NCI-H2081 treated with DMSO at 0.1 percent for 48 hours (cell line): ENCODE measurements around the gene ZAP70.
A peak's percentile ranks its signal among the peaks of the same experiment; 100 is the strongest.
"Not testable (repeated sequence)": the region's sequence is repeated elsewhere in the genome, so short reads cannot be mapped to it uniquely, and the experiment has no call there.

Source experiments
- DNase-seq: peaks from one replicate; lab custom pipeline; 2025; lab: John Stamatoyannopoulos, UW

Gene ZAP70

DNA sequence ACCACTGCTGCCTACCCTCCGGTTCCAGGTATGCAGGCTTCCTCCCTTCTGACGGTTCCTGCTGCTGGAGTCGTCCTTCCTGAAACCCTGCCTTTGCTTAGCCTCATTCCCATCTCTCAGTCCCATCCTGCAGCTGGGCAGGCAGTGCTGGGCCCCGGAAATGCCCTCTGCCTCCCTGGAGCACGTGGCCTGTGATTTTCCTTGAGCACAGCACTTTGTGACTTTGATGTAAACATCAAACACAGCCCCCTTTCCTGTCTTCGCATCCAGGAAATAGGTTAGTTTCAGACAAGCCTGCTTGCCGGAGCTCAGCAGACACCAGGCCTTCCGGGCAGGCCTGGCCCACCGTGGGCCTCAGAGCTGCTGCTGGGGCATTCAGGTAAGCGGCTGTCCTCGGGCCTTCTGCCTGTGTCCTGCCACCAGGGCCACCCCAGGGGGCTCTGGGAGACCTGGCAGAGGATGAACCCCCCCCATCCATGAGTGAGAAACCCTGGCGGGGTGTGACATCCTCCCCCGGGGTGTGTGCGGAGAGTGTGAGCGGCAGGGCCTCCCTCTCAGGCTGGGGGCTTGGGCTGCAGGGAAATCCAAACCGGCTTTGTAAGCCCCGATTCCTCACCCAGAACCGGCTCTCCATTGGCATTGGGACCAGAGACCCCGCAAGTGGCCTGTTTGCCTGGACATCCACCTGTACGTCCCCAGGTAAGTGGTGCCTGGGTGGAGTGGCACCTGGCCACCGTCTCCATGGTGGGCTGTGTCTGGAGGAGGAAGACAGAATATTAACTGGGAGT lies at the start of gene ZAP70:
Gene ZAP70, plus strand, starts transcription at position 281 of the 788 bp plus-strand sequence. CDS start 10,461 bp downstream, outside the sequence.
- DNase-seq = no peak

DNA sequence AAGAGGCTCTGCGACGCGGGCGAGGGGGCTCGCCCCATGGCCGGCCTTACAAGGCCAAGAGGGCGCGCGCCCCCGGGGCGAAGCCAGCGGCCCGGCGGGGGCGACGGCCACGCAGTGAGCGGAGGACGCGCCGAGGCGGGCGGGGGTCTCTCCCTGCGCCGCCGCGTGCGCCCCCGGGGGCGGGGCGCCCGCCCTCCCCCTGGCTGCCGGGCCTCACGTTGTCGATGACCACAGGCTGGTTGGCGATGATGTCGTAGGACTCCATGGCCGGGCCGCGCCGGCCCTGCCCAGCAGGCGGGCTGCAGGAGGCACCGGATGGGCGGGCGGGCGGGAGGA lies 49.8 kb upstream of the ZAP70 start:
- no peak for DNase-seq

DNA sequence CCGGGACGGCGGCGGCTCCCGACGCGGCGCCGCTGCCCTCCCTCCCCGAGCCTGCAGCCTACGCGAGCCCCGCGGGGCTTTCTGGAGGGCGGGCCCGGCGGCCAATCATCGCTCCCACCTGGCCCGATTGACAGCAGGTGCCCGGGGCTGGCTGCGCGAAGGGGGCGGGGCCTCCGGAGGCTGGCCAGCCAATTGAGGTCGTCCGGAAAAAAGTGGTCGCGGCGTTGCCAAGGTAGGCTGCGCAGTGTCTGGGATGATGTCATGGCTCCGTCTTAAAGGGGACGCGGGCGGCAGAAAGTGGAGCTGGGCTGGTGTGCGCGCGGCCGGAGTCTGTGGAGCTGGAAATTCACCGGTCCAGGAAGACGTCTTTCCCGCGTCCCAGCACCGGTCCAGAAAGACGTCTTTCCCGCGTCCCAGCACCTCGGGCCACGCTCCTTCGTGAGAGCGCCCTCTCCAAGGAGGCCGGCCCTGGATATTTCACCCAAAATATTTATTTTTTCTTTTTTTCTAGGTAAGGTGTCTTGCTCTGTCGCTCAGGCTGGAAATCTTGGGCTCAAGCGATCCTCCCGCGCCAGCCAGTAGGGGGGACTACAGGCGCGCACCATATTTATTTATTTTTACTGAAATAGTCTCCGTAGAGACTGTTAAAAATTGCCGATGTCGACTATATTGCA lies 49.3 kb upstream of the ZAP70 start, which contains the start of gene ACTR1B:
Gene ACTR1B, minus strand, starts transcription at position 83 of the 674 bp plus-strand sequence. CDS start 154 bp downstream, outside the sequence.
- DNase-seq = peak; percentile 99

DNA sequence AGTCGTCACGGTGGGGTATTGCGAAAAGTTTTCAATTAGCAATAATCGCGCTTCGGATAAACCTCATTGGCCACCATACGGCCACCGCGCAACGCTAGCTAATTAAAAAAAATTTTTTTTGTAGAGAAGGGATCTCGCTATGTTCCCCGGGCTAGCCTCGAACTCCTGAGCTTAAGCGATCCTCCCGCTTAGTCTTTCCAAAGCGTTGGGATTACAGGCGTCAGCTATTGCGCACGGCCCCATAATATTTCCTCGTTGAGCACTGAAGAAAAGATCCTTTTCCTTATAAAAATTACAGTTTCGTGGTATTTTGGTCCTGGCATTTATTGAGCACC lies 48.8 kb upstream of the ZAP70 start:
- no peak for DNase-seq

DNA sequence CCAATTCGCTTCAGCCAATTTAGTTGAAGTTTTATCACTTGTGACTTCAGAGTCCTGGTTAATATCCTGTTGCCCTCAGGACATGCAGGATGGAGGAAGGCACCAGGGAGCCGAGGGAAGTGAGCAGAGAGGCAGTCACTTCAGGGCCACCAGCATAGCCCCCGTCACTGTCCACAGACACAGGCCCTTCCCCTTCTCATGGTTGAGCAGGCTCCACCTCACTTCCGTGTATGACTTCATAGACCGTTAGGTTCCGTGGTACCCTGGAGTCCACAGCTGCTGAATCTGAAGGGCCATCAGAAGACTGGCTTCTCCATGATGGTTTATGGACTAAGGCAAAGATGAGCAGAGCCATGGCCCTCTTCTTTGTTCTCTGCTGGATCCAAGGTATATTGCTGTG lies 43.9 kb upstream of the ZAP70 start, which contains the start of gene C2orf92:
Gene C2orf92, plus strand, starts transcription at position 266 of the 400 bp plus-strand sequence. Its CDS starts 76 bp downstream, at position 342.
- no peak for DNase-seq

DNA sequence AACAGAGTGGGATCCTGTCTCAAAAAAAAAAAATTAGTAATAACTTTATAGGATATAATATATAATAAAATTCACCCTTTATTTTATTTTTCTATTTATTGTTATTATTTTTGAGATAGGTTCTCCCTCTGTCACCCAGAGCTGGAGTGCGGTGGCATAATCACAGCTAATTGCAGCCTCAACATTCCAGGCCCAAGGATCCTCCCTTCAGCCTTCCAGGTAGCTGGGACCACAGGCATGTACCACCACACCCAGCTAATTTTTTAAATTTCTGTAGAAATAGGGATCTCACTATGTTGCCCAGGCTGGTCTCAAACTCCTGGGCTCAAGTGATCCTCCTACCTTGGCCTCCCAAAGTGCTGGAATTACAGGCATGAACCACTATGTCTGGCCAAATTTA lies 42.9 kb upstream of the ZAP70 start:
- DNase-seq = no peak

DNA sequence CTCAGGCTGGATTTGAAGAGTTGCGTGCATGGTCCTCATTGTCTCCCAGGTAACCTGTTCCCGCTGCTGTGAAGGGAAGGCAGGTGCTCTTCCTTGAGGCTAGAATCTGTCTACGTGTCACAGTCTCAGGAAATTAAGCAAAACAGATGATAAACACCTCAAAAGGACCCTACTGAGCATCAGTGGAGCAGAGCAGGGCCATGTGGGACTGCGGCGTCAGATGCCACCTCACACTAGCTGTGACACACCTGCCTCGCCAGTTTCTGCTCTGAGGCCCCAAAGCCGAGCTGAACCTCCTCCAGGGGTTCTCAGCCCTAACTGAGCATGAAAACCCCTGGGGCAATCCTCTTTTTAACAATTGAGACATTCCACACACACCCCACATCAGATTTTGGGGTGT lies 41.9 kb upstream of the ZAP70 start:
- no peak for DNase-seq

DNA sequence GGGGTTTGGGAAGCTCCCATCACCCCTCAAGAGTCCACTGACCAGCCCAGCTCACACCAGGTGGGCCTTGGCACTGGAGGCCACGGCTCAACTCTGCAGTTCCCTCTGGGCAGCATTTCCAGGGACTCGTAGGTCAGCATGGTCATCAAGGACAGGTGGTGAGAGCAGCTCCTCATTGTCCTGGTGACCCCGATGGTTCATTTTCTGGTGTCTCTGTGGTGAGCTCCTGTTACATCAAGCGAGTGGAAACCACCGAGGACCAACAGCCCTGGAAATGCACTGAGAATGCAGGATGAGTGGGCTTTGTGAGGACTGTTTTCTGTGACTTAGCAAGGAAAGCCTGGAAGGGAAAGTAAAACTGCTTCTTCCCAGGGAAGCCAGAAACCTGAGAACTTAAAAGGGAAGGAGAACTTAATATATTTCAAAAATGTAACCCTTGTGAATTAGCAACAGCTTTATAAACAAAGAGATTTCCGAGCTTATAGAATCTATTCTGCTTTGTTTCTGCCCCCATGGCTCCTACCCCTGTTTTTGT lies 40.7 kb upstream of the ZAP70 start:
- DNase-seq = not testable (repeated sequence)

DNA sequence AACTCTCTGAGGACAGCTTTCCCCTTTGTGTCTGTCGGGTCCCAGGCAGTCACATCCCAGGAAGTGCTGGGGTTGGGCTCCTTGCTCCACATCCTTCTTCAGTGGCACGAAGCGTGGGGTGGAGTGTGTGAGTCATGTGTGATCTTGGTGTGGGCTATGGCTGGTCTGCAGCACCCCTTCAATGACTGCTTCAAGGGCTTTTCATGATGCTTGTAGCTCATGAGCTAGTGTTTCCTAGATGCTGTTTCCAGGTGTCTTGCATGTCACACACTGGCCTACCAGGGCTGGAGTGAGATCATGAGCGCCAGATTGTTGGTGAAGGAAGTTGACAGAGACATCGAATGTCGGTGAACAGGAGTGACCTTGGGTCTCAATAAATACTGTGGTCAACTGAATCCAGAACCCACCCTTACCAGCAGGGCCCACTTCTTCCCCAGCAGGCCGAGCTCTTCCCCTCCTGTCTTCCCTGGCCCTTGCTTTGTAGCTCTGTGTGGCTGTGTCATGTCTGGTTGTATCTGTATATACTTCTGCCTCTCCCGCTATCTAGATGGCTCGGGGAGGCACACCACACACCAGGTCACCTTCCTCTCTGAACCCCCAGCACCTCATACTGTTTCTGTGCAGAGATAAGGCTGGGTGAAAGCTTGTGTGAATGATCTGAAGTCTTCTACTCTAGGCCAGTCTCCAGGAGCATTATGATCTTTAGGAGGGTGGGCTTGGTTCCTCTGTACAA lies 40.0 kb upstream of the ZAP70 start:
- DNase-seq = no peak

DNA sequence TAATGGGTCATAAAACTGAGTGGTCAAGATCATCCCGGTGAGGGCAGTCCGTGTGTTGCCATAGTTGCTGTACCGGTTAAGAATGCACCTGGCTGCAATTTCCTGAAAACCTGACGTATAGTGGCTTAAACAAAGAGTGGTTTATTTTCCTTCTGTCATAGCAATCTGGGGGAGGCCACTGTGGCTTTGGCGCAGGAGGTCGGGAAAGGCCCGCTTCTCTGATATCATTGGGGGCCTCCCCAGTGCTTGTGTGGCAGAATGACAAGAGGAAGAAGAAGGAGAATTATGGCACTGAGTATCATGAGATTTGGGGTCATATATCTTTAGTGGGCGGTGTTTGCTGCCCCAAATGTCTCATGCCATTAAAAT lies 39.5 kb upstream of the ZAP70 start:
- no peak for DNase-seq

DNA sequence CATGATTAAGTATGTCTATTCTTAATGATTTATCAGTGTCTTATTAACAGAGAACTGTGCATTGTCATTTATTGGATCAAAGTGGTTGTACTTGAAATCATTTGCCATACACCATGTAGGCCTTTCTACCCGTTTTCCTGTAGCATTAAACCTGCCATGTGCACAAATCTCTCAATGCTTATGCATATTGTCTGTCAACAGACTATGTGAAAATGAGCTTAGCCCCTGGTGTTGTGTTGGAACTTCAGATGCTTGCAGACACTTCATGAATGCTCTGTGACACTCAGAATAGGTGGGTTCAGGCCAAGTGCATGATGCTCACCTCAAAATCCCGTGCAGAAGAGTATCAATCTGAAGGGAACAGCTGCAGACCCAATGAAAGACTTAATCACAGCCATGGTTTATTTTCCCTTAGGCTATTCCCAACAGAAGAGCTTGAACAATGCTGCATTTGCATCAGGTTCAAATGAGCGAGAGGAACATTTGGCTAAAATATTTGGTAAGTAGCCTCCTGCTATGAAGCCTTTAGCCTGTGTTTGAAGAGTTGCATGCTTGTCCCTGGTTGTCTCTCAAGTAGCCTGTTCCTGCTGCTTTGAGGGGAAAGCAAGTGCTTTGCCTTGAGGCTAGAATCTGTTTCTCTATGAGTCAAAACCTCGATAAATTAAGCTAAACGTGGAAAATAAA lies 37.8 kb upstream of the ZAP70 start:
- DNase-seq = peak; percentile 92

DNA sequence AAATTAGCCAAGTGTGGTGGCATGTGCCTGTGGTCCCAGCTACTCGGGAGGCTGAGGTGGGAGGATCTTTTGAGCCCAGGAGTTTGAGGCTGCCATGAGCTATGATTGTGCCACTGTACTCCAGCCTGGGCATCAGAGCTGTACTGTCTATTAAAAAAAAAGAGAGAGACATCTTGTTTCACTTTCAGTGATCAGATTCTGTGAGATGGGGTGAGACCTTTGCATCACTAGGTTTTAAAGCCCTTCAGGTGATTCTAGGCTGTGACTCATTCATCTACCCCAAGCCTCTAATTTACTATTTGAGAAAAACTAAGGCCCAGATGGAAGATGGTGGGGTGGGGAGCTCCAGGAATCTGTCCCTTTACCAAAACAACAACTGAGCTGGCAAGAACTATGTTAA lies 36.8 kb upstream of the ZAP70 start:
- DNase-seq = no peak

DNA sequence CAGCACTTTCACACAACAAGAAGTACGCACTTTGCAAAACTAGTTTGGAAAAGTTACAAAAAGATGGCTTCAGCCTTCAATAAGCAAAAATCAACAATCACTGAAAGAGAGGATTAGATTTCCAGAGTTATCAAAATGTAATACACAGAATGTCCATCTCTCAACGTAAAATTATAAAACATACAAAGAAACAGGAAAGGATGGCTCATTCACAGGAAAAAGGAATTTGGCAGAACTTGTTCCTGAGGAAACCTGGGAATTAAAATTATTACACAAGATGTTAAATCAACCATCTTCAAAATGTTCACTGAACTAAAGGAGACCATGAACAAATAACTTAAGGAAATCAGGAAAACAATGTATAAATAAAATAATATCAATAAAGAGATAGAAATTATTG lies 35.9 kb upstream of the ZAP70 start:
- no peak for DNase-seq

DNA sequence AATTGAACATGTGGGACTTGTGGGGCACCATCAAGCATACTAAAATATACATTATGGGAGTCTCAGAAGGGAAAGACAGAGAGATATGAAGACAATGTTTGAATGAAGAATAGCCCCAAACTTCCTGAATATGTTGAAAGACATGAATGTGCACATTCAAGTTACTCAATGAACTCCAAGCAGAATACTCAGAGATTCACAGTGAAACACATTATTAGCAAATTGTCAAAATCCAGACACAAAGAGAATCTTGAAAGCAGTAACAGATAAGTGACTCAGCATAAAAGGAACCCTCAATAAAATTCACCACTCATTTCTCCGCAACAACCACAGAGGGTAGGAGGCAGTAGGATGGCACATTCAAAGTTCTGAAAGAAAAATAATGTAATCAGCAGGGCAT lies 35.1 kb upstream of the ZAP70 start:
- DNase-seq = no peak

DNA sequence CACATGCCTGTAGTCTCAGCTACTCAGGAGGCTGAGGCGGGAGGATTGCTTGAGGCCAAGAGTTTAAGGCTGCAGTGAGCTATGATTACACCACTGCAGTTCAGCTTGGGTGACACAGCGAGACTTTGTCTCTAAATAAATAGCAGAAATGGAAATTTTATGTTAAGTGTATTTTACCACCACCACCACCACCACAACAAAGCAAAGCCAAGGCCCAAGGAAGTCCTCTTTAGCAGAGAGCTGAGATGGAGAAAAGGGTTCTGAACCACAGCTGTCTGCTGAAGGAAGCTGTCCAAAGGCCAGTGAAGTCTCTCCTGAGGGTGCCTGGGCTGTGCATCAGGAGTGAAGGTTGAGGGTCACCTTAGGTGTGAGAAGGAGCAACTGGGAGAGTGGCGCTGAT lies 26.1 kb upstream of the ZAP70 start:
- DNase-seq = not testable (repeated sequence)

DNA sequence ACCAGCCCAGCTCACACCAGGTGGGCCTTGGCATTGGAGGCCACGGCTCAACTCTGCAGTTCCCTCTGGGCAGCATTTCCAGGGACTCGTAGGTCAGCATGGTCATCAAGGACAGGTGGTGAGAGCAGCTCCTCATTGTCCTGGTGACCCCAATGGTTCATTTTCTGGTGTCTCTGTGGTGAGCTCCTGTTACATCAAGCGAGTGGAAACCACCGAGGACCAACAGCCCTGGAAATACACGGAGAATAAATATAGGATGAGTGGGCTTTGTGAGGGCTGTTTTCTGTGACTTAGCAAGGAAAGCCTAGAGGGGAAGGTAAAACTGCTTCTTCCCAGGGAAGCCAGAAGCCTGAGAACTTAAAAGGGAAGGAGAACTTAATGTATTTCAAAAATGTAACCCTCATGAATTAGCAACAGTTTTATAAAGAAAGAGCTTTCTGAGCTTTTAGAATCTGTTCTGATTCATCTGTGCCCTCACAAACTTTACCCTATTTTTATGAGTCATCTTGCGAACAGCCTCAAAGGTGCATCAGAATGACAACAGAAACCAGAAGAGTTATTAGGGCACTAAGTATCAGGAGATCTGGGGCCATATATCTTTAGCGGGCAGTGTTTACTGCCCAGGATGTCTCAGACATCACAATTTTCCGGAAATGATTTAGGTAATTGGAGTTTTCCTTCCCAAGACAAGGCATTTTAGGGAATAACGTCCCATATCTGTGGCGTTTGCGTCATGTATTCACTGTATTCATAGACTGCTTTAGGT lies 25.1 kb upstream of the ZAP70 start:
- DNase-seq = no peak

DNA sequence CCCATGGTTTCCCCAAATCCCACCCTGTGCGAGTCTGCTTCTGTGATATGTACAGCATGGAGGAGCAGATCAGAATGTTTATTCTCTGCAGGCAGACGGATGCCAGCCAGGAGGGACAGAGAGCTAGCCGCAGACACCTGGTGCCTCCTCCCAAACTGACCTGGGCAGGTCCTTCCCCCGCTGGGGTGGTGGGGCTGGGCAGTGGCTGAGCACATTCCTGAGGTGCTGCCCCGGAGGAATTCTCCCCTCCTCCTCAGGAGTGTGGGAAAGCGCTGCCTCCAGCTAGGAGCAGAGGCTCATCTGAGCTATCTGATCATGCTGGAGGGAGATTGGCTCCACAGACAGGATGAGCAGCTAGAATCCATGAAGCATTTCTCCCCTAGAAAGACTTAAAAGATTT lies 22.2 kb upstream of the ZAP70 start:
- no peak for DNase-seq

DNA sequence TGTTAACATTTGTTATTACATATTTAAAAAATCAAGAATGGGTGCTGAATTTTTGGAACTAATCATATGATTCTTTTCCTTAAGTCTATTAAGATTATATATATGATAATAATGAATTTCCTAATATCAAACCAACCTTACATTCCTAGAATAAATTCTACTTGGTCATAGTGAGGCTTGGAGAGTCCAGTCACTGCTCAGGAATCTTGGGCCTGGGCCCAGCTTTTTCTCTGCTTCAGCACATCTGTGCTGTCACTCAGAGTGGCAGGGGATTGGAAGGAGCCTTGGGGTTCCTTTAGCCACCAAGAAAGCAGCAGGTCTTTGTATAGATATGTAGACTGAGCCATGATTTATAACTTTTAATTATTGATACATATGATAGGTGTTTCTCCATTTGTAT lies 19.9 kb upstream of the ZAP70 start:
- DNase-seq = no peak

DNA sequence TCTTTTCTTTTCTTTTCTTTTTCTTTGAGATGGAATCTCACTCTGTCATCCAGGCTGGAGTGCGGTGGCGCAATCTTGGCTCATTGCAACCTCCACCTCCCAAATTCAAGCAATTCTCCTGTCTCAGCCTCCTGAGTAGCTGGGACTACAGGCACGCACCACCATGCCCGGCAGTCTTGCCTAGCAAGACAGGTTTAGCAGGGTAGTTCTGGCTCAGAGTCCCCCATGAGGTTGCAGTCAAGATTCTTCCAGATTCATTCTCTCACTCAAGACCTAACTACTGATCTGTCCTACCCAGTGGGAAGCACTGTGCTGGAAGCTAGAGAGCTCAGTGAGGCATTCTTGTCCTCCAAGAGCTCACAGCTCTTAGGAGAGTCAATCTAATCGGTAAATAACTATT lies 17.6 kb upstream of the ZAP70 start:
- DNase-seq = no peak

DNA sequence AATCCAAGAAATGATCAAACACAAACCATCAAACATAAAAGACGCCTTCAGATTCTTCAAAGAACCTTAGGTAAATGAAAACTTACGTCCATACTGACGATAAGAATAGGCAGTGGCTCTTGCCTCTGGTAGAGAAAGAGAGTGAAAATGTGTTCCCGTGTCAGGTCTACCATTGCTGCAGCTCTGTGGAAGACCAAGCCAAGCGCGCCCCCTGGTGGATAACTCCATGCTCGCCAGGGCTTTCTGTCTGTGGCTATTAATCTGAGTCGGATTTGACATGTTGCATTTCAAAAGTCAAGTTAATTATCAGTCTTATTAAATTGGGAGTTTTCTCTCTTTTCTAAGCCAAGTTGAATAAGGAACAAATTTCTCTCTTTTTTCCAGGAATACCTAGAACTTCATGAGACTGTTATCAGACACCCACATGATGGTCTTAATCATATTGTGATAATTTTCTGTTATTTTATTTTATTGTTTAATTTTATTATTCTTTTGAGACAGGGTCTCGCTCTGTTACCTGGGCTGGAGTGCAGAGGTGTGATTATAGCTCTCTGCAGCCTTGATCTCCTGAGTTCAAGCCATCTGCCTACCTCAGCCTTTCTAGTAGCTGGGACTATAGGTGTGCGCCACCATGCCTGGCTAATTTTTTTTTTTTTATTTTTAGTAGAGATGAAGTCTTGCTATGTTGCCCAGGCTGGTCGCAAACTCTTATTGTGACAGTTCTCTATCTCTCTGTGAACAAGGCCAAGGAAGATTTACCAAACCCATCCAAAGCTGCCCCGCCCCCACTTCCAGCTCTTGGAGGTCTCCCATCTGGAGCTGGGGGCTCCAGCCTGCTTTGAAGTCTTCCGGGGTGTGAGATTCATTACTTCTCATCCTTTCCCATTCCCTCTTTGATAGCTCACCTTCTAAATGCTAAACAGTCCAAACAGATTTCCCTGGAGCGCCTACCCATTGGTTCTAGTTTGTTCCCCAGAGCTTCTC lies 15.8 kb upstream of the ZAP70 start:
- DNase-seq = peak; percentile 73
